ENCODE measurements around the gene CHKA. TPM values are rescaled to one million over a fixed set of nuclear protein-coding genes. Genes with fewer than 3 reads are reported as not detected.
A peak's percentile ranks its signal among the peaks of the same experiment; 100 is the strongest.

Gene CHKA
- 100 to 1,000 TPM in 1 of 4 donors, 10 to 100 TPM in 3; 86.8 to 106 (median 93.1) TPM for total RNA-seq

- H3K36me3 ChIP-seq: no peaks in the 10 kb centered on the region
- peak within 1 kb of the TSS; percentile 91 to 98 (median 97) for H3K27ac ChIP-seq
- H3K9me3 ChIP-seq: no peaks in the 10 kb centered on the region
- TF ChIP-seq, protein P1, sequence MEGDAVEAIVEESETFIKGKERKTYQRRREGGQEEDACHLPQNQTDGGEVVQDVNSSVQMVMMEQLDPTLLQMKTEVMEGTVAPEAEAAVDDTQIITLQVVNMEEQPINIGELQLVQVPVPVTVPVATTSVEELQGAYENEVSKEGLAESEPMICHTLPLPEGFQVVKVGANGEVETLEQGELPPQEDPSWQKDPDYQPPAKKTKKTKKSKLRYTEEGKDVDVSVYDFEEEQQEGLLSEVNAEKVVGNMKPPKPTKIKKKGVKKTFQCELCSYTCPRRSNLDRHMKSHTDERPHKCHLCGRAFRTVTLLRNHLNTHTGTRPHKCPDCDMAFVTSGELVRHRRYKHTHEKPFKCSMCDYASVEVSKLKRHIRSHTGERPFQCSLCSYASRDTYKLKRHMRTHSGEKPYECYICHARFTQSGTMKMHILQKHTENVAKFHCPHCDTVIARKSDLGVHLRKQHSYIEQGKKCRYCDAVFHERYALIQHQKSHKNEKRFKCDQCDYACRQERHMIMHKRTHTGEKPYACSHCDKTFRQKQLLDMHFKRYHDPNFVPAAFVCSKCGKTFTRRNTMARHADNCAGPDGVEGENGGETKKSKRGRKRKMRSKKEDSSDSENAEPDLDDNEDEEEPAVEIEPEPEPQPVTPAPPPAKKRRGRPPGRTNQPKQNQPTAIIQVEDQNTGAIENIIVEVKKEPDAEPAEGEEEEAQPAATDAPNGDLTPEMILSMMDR (IDR thresholded peaks at IDR 0.05): no peak
- peak; percentile 98 to 100 for TF ChIP-seq POLR2A (IDR thresholded peaks at IDR 0.05)
- H3K4me1 ChIP-seq: peaks cover 44 to 47% of the 10 kb centered on the region in 2 donors
- peak within 1 kb of the TSS; percentile 19 to 64 (median 57) for H3K4me3 ChIP-seq (replicated peaks in 1 of 3)
- DNase-seq: peak; percentile 95
- intact Hi-C loops (cut with DNase I): loop anchor here (5.0 kb wide), 1 partner anchor 79 kb away; no protein-coding TSS in a partner anchor
- H3K27me3 ChIP-seq: no peaks in the 10 kb centered on the region
- WGBS, 2 donors: 0 to 2% methylated on average over 9 to 17 of the region's 107 CpGs
These were observed at the start of gene CHKA for GRCh38 chr11:68121067-68121899. TSS of gene CHKA (minus strand) at chr11:68121388. CDS start at chr11:68121177, 211 bp downstream.

- TF ChIP-seq POLR2A (IDR thresholded peaks at IDR 0.05): no peak
- TF ChIP-seq, protein P1 (IDR thresholded peaks at IDR 0.05): no peak
- no peak for DNase-seq
- no peak overlapping the region for H3K4me3 ChIP-seq (replicated peaks in 1 of 3)
- H3K27ac ChIP-seq: peak overlapping the region in 2 of 3 donors; percentile 13 to 39
- no peaks in the 10 kb centered on the region for H3K9me3 ChIP-seq
- intact Hi-C loops (cut with DNase I): no loop called here
- peaks cover 32 to 59% of the 10 kb centered on the region in 2 donors for H3K36me3 ChIP-seq
- H3K27me3 ChIP-seq: no peaks in the 10 kb centered on the region
- peaks cover 21 to 39% of the 10 kb centered on the region in 2 donors for H3K4me1 ChIP-seq
These were observed 48.3 kb upstream of the CHKA start for GRCh38 chr11:68169442-68169841.

DNA sequence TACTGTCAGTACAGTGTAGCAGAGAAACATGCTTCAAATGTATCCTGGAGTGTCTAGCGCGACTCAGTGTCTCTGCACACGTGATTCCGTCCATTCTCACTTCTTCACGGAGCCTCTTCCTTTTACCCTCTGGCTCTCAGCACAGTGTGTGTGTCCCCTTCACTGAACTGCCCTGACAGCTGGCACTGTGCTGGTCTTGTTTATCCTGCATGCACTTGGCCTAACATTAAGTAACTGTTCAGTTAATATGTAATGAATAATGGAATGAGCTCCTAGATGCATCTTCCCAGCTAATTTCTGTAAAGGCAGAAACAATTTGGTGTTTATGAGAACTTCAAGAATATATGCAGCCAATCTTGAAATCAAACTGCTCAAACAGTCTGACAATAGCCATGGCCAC, 47.5 kb upstream of the CHKA start:
- no peaks in the 10 kb centered on the region for H3K9me3 ChIP-seq
- H3K36me3 ChIP-seq: peaks cover 32 to 57% of the 10 kb centered on the region in 2 donors
- H3K4me3 ChIP-seq (replicated peaks in 1 of 3): no peak overlapping the region
- H3K27ac ChIP-seq: no peak overlapping the region
- 94 to 98% methylated on average over 5 of the region's 5 CpGs for WGBS, 2 donors
- no peak for DNase-seq
- TF ChIP-seq, protein P1 (IDR thresholded peaks at IDR 0.05): no peak
- TF ChIP-seq POLR2A (IDR thresholded peaks at IDR 0.05): no peak
- peaks cover 16 to 43% of the 10 kb centered on the region in 2 donors for H3K4me1 ChIP-seq
- H3K27me3 ChIP-seq: no peaks in the 10 kb centered on the region
- intact Hi-C loops (cut with DNase I): no loop called here

GRCh38 chr11:68167474-68167873, 46.3 kb upstream of the CHKA start:
- H3K36me3 ChIP-seq: peaks cover 29 to 52% of the 10 kb centered on the region in 2 donors
- no peak overlapping the region for H3K4me3 ChIP-seq (replicated peaks in 1 of 3)
- peaks cover 11 to 46% of the 10 kb centered on the region in 2 donors for H3K4me1 ChIP-seq
- DNase-seq: peak in 1 of 2 donors; percentile 30
- peak overlapping the region; percentile 49 to 67 (median 63) for H3K27ac ChIP-seq
- no peaks in the 10 kb centered on the region for H3K9me3 ChIP-seq
- no peak for TF ChIP-seq POLR2A (IDR thresholded peaks at IDR 0.05)
- TF ChIP-seq, protein P1 (IDR thresholded peaks at IDR 0.05): no peak
- no peaks in the 10 kb centered on the region for H3K27me3 ChIP-seq
- WGBS, 2 donors: 86% methylated on average over 6 of the region's 6 CpGs
- intact Hi-C loops (cut with DNase I): no loop called here

- Histone ChIP-seq H3K27ac (peak overlapping the region; percentile 49 to 67 (median 63)), H3K27me3 (no peaks in the 10 kb centered on the region), H3K4me1 (peaks cover 11 to 49% of the 10 kb centered on the region in 2 donors), H3K4me3 (replicated peaks in 1 of 3) (no peak overlapping the region), H3K9me3 (no peaks in the 10 kb centered on the region), H3K36me3 (peaks cover 29 to 51% of the 10 kb centered on the region in 2 donors)
- DNase-seq: no peak
- WGBS, 2 donors: 62% methylated on average over 4 of the region's 4 CpGs
- TF ChIP-seq, protein P1 (IDR thresholded peaks at IDR 0.05): no peak
- TF ChIP-seq POLR2A (IDR thresholded peaks at IDR 0.05): no peak
- intact Hi-C loops (cut with DNase I): no loop called here
These were observed 45.8 kb upstream of the CHKA start for GRCh38 chr11:68166969-68167368.

Measured in thyroid gland (tissue), 4 donors.